ENCODE results near the gene KAT8. TPM values are rescaled to one million over a fixed set of nuclear protein-coding genes. Genes with fewer than 3 reads are reported as not detected.

Gene KAT8
- 60.5 and 61.2 TPM in 2 replicates for total RNA-seq

- Mint-ChIP-seq H3K27ac (peak within 1 kb of the TSS; percentile 75), H3K27me3 (ENCODE audit: low read depth) (no peaks in the 10 kb centered on the region), H3K4me1 (ENCODE audit: low read depth) (peaks cover 16% of the 10 kb centered on the region), H3K4me3 (ENCODE audit: low read depth) (peak within 1 kb of the TSS; percentile 86), H3K36me3 (ENCODE audit: low read depth) (peaks cover 44% of the 10 kb centered on the region), H3K9me3 (no peaks in the 10 kb centered on the region)
- intact Hi-C loops (cut with micrococcal nuclease) = loop anchor here (1.0 to 5.0 kb wide), 3 partner anchors 25 to 85 kb away; partner anchors contain the start of gene STX4
- peak; percentile 97 for DNase-seq (ENCODE audit: low spot score)
These were observed at the start of gene KAT8 for GRCh38 chr16:31117384-31118222. TSS of gene KAT8 (plus strand) at chr16:31117664. CDS start at chr16:31117682, 18 bp downstream.

GRCh38 chr16:31071861-31072260 is 45.6 kb upstream of the KAT8 start:
- Mint-ChIP-seq H3K36me3 (ENCODE audit: low read depth) (peaks cover 15% of the 10 kb centered on the region), H3K27ac (peak overlapping the region; percentile 96), H3K4me3 (ENCODE audit: low read depth) (peak overlapping the region; percentile 99), H3K27me3 (ENCODE audit: low read depth) (no peaks in the 10 kb centered on the region), H3K9me3 (no peaks in the 10 kb centered on the region), H3K4me1 (ENCODE audit: low read depth) (peaks cover 26% of the 10 kb centered on the region)
- DNase-seq (ENCODE audit: low spot score) = no peak
- intact Hi-C loops (cut with micrococcal nuclease) = loop anchor here (5.0 kb wide), 1 partner anchor 35 kb away; the partner anchor contains the start of gene BCKDK

GRCh38 chr16:31072540-31073141 is 44.8 kb upstream of the KAT8 start:
- Mint-ChIP-seq H3K4me3 (ENCODE audit: low read depth) (peak overlapping the region; percentile 99), H3K9me3 (no peaks in the 10 kb centered on the region), H3K27ac (peak overlapping the region; percentile 96), H3K36me3 (ENCODE audit: low read depth) (peaks cover 20% of the 10 kb centered on the region), H3K4me1 (ENCODE audit: low read depth) (peaks cover 26% of the 10 kb centered on the region), H3K27me3 (ENCODE audit: low read depth) (no peaks in the 10 kb centered on the region)
- peak; percentile 33 for DNase-seq (ENCODE audit: low spot score)
- intact Hi-C loops (cut with micrococcal nuclease) = loop anchor here (1.0 to 5.0 kb wide), 2 partner anchors 35 to 115 kb away; partner anchors contain the start of genes BCKDK and SETD1A

GRCh38 chr16:31073142-31073969 is 44.1 kb upstream of the KAT8 start:
- H3K4me1 Mint-ChIP-seq (ENCODE audit: low read depth) = peaks cover 24% of the 10 kb centered on the region
- DNase-seq (ENCODE audit: low spot score) = peak; percentile 85
- intact Hi-C loops (cut with micrococcal nuclease) = loop anchor here (1.0 to 5.0 kb wide), 2 partner anchors 34 to 116 kb away; partner anchors contain the start of genes BCKDK and SETD1A
- H3K4me3 Mint-ChIP-seq (ENCODE audit: low read depth) = peak overlapping the region; percentile 99
- no peaks in the 10 kb centered on the region for H3K9me3 Mint-ChIP-seq
- no peaks in the 10 kb centered on the region for H3K27me3 Mint-ChIP-seq (ENCODE audit: low read depth)
- H3K27ac Mint-ChIP-seq = peak overlapping the region; percentile 96
- peaks cover 27% of the 10 kb centered on the region for H3K36me3 Mint-ChIP-seq (ENCODE audit: low read depth)

- H3K36me3 Mint-ChIP-seq (ENCODE audit: low read depth) = peaks cover 33% of the 10 kb centered on the region
- peak within 1 kb of the TSS; percentile 99 for H3K4me3 Mint-ChIP-seq (ENCODE audit: low read depth)
- no peaks in the 10 kb centered on the region for H3K27me3 Mint-ChIP-seq (ENCODE audit: low read depth)
- intact Hi-C loops (cut with micrococcal nuclease) = loop anchor here (1.0 to 5.0 kb wide), 9 partner anchors 20 to 385 kb away; partner anchors contain the start of genes ARMC5, BCKDK, FUS and SETD1A
- no peaks in the 10 kb centered on the region for H3K9me3 Mint-ChIP-seq
- peak; percentile 98 for DNase-seq (ENCODE audit: low spot score)
- peak within 1 kb of the TSS; percentile 96 for H3K27ac Mint-ChIP-seq
- peaks cover 23% of the 10 kb centered on the region for H3K4me1 Mint-ChIP-seq (ENCODE audit: low read depth)
These were observed 43.3 kb upstream of the KAT8 start, which contains the start of the genes ZNF646 and ZNF668 for GRCh38 chr16:31073970-31074813. TSS of gene ZNF646 (plus strand) at chr16:31074422. CDS start at chr16:31076325, 1,903 bp downstream. TSS of gene ZNF668 (minus strand) at chr16:31074240. CDS start at chr16:31064459, 9,781 bp downstream.

GRCh38 chr16:31074814-31075183 is 42.7 kb upstream of the KAT8 start:
- Mint-ChIP-seq H3K36me3 (ENCODE audit: low read depth) (peaks cover 38% of the 10 kb centered on the region), H3K4me3 (ENCODE audit: low read depth) (peak overlapping the region; percentile 94), H3K27me3 (ENCODE audit: low read depth) (no peaks in the 10 kb centered on the region), H3K9me3 (no peaks in the 10 kb centered on the region), H3K27ac (peak overlapping the region; percentile 93), H3K4me1 (ENCODE audit: low read depth) (peaks cover 20% of the 10 kb centered on the region)
- DNase-seq (ENCODE audit: low spot score) = no peak
- intact Hi-C loops (cut with micrococcal nuclease) = loop anchor here (1.0 to 5.0 kb wide), 8 partner anchors 20 to 385 kb away; partner anchors contain the start of genes ARMC5, BCKDK, FUS and STX4

GRCh38 chr16:31076319-31076718 is 41.1 kb upstream of the KAT8 start:
- H3K4me1 Mint-ChIP-seq (ENCODE audit: low read depth) = peaks cover 20% of the 10 kb centered on the region
- H3K27ac Mint-ChIP-seq = no peak overlapping the region
- peaks cover 50% of the 10 kb centered on the region for H3K36me3 Mint-ChIP-seq (ENCODE audit: low read depth)
- H3K27me3 Mint-ChIP-seq (ENCODE audit: low read depth) = no peaks in the 10 kb centered on the region
- no peaks in the 10 kb centered on the region for H3K9me3 Mint-ChIP-seq
- H3K4me3 Mint-ChIP-seq (ENCODE audit: low read depth) = peak overlapping the region; percentile 45
- intact Hi-C loops (cut with micrococcal nuclease) = no loop called here
- DNase-seq (ENCODE audit: low spot score) = no peak

- no peak for DNase-seq (ENCODE audit: low spot score)
- intact Hi-C loops (cut with micrococcal nuclease) = no loop called here
- Mint-ChIP-seq H3K27ac (no peak overlapping the region), H3K4me3 (ENCODE audit: low read depth) (no peak overlapping the region), H3K9me3 (no peaks in the 10 kb centered on the region), H3K4me1 (ENCODE audit: low read depth) (peaks cover 14% of the 10 kb centered on the region), H3K36me3 (ENCODE audit: low read depth) (peaks cover 51% of the 10 kb centered on the region), H3K27me3 (ENCODE audit: low read depth) (no peaks in the 10 kb centered on the region)
These were observed 40.4 kb upstream of the KAT8 start for GRCh38 chr16:31077024-31077423.

- DNase-seq (ENCODE audit: low spot score) = no peak
- intact Hi-C loops (cut with micrococcal nuclease) = no loop called here
- H3K36me3 Mint-ChIP-seq (ENCODE audit: low read depth) = peaks cover 57% of the 10 kb centered on the region
- no peaks in the 10 kb centered on the region for H3K27me3 Mint-ChIP-seq (ENCODE audit: low read depth)
- H3K27ac Mint-ChIP-seq = no peak overlapping the region
- H3K4me3 Mint-ChIP-seq (ENCODE audit: low read depth) = no peak overlapping the region
- peaks cover 10% of the 10 kb centered on the region for H3K4me1 Mint-ChIP-seq (ENCODE audit: low read depth)
- no peaks in the 10 kb centered on the region for H3K9me3 Mint-ChIP-seq
These were observed 39.7 kb upstream of the KAT8 start for GRCh38 chr16:31077592-31078396.

GRCh38 chr16:31078597-31079341 is 38.7 kb upstream of the KAT8 start:
- Mint-ChIP-seq H3K27ac (no peak overlapping the region), H3K4me1 (ENCODE audit: low read depth) (peaks cover 10% of the 10 kb centered on the region), H3K9me3 (no peaks in the 10 kb centered on the region), H3K4me3 (ENCODE audit: low read depth) (no peak overlapping the region), H3K27me3 (ENCODE audit: low read depth) (no peaks in the 10 kb centered on the region), H3K36me3 (ENCODE audit: low read depth) (peaks cover 57% of the 10 kb centered on the region)
- DNase-seq (ENCODE audit: low spot score) = no peak
- intact Hi-C loops (cut with micrococcal nuclease) = no loop called here

Measured in activated T-helper 2 cell treated with anti-CD3 and anti-CD28 coated beads, Interferon-gamma antibody, Interleukin-2, Interleukin-4, amounts not matched to agents 10 μg/mL and 5 μg/mL and 100 μg/mL, durations not matched to agents 14 hours and 24 hours and 36 hours (primary cell).